DMS79 (cell line): ENCODE results near the gene NEURL2.
"Not testable (repeated sequence)": the region's sequence is repeated elsewhere in the genome, so short reads cannot be mapped to it uniquely, and the experiment has no call there.

Experiments used
- DNase-seq: peaks from one replicate; lab custom pipeline; 2025; lab: John Stamatoyannopoulos, UW

The NEURL2 gene

GRCh38 chr20:45920462-45921336 lies 29.7 kb upstream of the NEURL2 start:
- DNase-seq: no peak

- DNase-seq: no peak
Measured at GRCh38 chr20:45919542-45920399, 28.8 kb upstream of the NEURL2 start.

GRCh38 chr20:45918779-45919537 lies 27.9 kb upstream of the NEURL2 start:
- DNase-seq: no peak

- no peak for DNase-seq
Measured at GRCh38 chr20:45918182-45918737, 27.3 kb upstream of the NEURL2 start.

GRCh38 chr20:45917790-45918141 lies 26.8 kb upstream of the NEURL2 start:
- DNase-seq: no peak

GRCh38 chr20:45913116-45913515 lies 22.1 kb upstream of the NEURL2 start:
- DNase-seq: no peak

- DNase-seq: no peak
Measured at GRCh38 chr20:45912344-45912682, 21.3 kb upstream of the NEURL2 start.

GRCh38 chr20:45911486-45912343 lies 20.7 kb upstream of the NEURL2 start, which contains the start of gene PLTP:
TSS of gene PLTP (minus strand) at chr20:45912155. CDS start at chr20:45911452, 703 bp downstream.
- no peak for DNase-seq

- DNase-seq: no peak
Measured at GRCh38 chr20:45910670-45911485, 19.9 kb upstream of the NEURL2 start.

- no peak for DNase-seq
Measured at GRCh38 chr20:45909817-45910669, 19.0 kb upstream of the NEURL2 start.

GRCh38 chr20:45909336-45909808 lies 18.4 kb upstream of the NEURL2 start:
- no peak for DNase-seq

GRCh38 chr20:45908084-45908483 lies 17.1 kb upstream of the NEURL2 start:
- DNase-seq: no peak

- DNase-seq: no peak
Measured at GRCh38 chr20:45907219-45907948, 16.4 kb upstream of the NEURL2 start.

GRCh38 chr20:45905505-45906079 lies 14.6 kb upstream of the NEURL2 start:
- no peak for DNase-seq

- no peak for DNase-seq
Measured at GRCh38 chr20:45904583-45905504, 13.8 kb upstream of the NEURL2 start.

GRCh38 chr20:45902199-45902701 lies 11.2 kb upstream of the NEURL2 start:
- no peak for DNase-seq

- not testable (repeated sequence) for DNase-seq
Measured at GRCh38 chr20:45901332-45901731, 10.3 kb upstream of the NEURL2 start.
